GM21360 (cell line): ENCODE data around the gene PXMP2.
"Not testable (repeated sequence)": the region's sequence is repeated elsewhere in the genome, so short reads cannot be mapped to it uniquely, and the experiment has no call there.

Experiments
- ATAC-seq: cut with Tn5 transposase; IDR thresholded peaks from one replicate; pipeline ENCODE4 v1.9.1; 2021; ENCODE audit warnings: mild to moderate bottlenecking, moderate library complexity; ENCODE audit not compliant: unreplicated experiment

The PXMP2 gene

DNA sequence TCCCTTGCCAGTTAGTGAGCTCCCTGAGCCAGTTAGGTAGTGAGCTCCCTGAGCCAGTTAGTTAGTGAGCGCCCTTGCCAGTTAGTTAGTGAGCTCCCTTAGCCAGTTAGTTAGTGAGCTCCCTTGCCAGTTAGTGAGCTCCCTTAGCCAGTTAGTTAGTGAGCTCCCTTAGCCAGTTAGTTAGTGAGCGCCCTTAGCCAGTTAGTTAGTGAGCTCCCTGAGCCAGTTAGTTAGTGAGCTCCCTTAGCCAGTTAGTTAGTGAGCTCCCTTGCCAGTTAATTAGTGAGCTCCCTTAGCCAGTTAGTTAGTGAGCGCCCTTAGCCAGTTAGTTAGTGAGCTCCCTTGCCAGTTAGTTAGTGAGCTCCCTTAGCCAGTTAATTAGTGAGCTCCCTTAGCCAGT lies 4.6 kb downstream of the PXMP2 start:
- not testable (repeated sequence) for ATAC-seq

DNA sequence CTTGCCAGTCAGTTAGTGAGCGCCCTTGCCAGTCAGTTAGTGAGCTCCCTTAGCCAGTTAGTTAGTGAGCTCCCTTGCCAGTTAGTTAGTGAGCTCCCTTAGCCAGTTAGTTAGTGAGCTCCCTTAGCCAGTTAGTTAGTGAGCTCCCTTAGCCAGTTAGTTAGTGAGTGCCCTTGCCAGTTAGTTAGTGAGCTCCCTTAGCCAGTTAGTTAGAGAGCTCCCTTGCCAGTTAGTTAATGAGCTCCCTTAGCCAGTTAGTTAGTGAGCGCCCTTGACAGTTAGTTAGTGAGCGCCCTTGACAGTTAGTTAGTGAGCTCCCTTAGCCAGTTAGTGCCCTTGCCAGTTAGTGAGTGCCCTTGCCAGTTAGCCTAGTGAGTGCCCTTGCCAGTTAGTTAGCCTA lies 7.5 kb downstream of the PXMP2 start:
- ATAC-seq, result not testable (repeated sequence)

DNA sequence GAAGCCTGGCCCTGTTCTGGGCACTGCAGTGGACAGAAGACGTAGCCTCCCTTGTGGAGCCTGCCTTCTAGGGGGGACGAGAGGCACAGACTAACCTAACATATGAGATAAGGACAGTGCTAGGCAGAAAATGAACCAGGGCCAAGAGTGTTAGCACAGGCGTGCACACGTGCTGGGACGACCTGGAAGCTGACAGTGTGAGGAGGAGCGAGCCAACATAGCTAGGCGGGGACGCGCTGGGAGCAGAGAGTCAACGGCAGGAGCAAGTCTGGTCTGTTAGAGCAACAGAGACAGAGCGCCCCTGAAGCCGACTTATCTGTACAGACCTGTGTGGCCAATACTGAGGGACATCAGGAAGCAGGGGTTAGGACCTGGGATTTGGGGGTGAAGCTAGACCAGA lies 8.0 kb downstream of the PXMP2 start:
- no peak for ATAC-seq

DNA sequence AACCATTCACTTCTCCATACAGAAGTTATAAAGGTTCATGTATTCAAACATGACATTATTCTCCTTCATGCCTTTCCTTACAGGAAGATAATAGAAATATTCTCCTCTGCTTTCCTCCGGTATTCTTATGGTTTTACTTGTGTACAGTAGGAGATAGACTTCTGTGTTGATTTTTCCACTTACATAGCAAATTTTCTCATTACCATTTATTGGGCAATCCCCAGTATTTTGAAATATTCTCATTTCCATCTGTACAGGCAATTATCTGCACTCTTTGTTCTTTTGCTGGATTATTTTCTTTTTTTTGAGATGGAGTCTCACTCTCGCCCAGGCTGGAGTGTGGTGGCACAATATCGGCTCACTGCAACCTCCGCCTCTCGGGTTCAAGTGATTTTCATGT lies 11.0 kb downstream of the PXMP2 start:
- ATAC-seq, result no peak

DNA sequence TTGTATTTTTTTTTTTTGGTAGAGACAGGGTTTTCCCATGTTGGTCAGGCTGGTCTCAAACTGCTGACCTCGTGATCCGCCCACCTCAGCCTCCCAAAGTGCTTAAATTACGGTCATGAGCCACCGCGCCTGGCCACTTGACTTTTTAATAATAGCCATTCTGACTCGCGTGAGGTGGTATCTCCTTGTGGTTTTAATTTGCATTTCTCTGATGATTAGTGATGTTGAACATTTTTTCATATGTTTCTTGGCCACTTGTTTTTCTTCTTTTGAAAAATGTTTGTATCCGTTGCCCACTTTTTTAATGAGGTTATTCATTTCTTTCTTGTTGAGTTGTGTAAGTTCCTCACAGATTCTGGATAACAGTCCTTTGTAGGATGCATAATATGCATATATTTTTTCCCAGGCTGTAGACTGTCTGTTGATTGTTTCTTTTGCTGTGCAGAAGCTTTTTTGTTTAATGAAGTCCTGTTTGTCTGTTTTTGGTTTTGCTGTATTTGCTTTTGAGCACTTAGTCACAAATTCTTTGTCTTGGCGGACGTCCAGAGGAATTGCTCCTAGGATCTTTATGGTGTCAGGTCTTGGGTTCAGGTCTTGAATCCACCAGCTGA lies 12.9 kb downstream of the PXMP2 start:
- ATAC-seq, result no peak

DNA sequence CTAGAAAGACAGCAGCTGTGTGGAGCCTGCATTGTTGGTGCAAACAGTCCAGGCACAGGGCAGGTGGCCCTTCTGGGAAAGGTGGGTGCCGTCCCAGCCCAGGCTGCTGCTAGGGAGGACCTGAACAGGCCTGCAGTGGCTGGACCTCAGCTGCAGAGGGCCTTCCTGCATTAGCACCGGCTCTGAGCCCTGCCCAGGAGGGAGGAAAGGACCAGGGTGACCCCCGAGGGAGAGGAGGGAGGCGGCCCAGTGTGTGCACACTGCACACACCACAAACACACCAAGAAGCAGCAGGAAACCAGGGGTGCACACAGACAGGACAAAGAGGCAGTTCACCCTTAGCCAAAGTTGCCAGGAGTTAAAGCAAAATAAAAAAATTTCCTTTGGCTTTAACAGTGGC lies 15.3 kb downstream of the PXMP2 start:
- no peak for ATAC-seq

DNA sequence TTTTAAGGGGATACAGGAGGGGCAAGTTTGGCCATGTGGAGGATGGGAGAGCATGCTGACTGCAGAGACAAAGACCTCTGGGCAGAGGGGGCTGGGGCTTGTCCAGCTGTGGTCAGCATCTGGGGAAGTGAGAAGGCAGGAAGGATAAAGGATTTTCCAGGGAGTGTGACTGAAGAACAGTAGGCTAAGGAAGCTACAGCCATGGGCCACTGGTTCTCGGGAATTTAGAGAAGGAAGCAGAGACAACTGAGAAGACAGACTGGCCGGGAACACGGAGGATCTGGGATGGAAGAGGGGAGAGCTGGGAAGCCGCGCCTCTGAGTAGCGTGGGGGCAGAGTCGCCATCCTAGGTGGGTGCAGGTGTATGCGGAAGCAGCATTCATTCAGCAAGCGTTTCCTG lies 16.3 kb downstream of the PXMP2 start:
- no peak for ATAC-seq

DNA sequence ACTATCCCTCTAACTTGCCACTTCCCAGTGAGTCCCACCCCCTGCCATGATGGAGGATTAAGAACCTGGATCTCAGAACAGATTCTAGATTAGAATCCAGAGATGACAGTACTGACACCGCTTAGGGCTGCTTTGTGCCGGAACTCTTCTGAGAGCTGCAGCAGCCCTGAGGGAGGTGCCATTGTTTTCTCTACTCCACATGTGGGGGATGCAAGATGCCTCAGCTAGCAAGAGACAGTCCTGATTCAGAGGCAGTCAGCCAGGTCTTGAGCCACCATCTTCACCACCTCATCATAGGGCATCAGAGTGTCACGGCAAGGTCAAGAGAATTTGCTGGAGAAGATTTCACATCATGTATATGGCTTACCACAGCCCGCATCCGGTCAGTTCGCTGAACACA lies 19.9 kb downstream of the PXMP2 start:
- no peak for ATAC-seq

DNA sequence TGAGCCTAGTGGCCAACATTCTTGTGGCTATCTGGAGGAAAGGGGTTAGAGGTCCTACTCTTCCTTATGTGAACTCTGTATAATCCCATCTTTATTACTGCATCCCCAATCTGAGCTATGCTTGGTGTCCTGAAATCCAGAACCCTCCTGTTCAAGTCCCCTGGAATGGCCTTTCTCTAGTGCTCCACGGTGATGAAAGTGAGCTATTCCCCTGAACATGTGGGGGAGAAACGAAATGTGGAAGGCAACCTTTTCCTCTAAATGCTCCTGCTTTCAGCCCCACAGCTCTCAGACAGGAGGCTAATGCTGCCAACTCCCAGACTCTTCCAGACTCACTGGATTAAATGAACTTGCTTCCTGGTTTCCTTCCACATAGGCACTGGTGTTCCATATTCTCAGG lies 20.8 kb downstream of the PXMP2 start:
- no peak for ATAC-seq

DNA sequence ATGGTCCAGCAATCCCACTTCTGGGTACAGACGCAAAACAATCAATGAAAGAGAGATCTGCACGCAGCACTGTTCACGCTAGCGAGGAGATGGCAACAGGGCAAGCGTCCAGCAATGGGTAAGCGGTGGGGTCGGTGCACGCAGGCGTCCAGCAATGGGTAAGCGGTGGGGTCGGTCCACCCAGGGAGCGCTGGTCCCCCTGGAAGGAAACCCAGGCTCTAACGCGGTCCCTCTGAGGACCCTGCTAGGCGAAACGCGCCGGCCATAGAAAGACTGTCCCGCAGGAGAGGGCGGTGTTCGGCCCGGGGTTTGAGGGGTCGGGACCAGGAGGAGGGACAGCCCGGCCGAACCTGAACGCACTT lies 22.6 kb downstream of the PXMP2 start:
- ATAC-seq, result peak; percentile 21

DNA sequence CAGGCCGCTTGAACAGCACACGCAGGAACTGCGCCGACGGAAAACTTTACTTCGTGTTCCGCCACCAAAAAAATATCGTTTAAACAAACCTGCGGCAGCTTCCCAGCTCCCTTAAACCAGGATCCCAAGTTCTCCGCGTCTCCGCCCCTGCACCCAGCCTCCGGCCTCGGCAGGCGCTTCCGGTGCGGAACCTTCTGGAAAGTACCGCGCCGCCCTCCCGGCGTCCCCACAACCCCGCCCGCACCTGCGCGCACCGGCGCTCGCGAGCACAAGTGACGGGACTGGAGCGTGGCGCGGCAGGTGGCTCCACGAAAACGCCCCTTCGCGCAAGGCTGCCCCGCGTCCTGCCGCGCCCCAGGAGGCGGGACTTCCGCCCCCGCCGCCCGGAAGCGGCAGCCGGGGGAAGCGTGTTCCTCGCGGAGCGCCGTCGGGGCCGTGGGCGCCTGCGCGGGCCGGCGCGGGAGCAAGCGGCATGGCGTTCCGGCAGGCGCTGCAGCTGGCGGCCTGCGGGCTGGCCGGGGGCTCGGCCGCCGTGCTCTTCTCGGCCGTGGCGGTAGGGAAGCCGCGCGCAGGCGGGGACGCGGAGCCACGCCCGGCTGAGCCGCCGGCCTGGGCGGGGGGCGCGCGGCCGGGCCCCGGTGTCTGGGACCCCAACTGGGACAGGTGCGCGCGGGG lies 23.2 kb downstream of the PXMP2 start, which contains the start of gene PGAM5:
Gene PGAM5, plus strand, starts transcription at position 438 of the 675 bp plus-strand sequence. Its CDS starts 35 bp downstream, at position 473.
- ATAC-seq, result peak; percentile 92

DNA sequence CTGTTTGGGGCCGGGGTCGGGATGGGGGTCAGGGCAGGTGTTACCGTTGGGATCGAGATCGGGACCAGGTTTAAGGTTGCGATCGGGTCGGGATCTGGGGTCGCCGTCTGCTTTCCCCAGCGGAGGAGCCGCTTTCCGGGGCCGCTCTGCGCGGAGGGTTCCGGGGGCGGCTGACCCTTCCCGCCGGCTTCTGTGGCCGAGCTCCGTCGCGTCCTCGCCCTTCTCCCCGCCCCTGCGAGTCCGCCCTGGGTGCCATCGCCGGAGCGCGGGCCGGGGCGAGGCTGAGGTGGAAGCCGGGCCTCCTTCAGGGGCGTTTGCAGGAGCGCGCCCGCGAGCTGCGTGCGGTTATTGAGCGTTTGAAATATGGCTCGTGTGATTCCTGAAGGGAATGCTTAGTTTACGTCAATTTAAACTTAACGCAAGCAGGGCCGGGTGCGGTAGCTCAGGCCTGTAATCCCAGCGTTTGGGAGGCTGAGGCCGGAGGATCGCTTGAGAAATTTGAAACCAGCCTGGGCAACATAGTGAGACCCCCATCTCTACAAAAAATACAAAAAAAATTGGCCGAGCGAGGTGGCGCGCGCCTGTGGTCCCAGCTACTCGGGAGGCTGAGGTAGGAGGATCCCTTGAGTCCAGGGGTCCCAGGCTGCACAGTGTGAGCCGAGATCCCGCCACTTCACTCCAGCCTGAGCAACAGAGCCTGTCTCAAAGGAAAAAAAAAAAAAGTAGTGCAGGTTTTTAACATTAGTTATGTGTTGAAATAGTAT lies 23.9 kb downstream of the PXMP2 start:
- peak; percentile 2 for ATAC-seq

DNA sequence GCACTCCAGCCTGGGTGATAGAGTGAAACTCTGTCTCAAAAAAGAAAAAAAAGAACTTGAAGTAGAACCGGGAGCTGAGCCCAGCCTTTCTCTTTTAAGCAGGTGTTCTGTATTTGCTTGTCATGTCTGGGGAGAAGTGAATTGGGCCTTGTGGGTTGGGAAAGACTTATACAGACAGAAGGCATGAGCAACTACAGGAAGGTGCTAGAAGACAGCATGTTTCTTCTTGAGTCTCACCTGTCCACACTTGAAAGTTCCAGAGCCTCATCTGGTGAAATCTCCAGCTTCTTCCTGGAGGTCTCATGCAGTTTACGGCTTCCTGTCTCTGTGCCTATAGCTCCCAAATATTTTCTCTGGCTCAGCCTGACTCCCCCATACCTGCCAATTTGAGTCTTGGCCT lies 25.7 kb downstream of the PXMP2 start:
- no peak for ATAC-seq

DNA sequence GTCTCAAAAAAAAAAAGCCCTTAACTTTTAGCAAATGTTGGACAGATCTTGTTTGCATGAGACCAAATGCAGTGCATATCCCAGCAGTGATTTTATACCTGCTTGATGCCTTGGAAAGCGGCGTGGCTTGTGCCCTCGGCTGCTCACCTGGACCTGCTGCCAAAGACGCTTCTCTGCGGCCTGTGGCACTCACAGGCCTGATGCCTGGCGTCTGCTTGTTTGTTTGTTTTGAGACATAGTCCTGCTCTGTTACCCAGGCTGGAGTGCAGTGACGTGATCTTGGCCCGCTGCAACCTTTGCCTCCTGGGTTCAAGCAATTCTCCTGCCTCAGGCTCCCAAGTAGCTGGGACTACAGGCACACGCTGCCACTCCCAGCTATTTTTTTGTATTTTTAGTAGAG lies 28.5 kb downstream of the PXMP2 start:
- ATAC-seq, result no peak

DNA sequence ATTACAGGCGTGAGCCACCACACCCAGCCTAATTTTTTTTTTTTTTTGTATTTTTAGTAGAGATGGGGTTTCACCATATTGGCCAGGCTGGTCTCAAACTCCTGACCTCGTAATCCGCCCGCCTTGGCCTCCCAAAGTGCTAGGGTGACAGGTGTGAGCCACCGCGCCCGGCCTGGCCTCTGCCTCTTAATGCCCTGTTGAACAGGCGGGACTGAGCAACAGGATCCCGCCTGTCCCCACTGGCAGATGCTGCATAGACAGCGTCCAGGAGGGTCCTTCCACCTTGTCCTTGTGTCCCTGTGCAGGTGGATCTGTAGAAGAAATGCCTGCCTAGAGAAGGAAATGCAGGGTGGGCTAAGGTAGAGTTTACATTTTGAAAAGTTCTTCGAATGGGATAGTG lies 29.0 kb downstream of the PXMP2 start:
- no peak for ATAC-seq

DNA sequence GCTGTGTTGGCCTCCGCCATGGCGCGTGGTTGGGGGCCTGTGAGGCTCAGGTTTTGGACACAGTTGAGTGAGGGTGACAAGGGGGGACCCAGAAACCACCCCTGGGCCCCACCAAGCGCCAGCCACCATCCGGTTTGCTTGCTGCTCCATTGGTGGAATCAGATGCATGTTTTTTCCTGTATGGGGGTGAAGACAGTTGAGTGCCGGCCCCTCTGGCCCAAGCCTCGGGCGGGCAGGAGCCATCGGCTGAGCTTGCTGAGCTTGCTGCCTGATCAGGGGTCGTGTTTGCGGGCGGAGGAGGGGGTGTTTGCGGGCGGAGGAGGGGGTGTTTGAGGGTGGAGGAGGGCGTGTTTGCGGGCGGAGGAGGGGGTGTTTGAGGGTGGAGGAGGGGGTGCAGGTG lies 29.6 kb downstream of the PXMP2 start:
- no peak for ATAC-seq

DNA sequence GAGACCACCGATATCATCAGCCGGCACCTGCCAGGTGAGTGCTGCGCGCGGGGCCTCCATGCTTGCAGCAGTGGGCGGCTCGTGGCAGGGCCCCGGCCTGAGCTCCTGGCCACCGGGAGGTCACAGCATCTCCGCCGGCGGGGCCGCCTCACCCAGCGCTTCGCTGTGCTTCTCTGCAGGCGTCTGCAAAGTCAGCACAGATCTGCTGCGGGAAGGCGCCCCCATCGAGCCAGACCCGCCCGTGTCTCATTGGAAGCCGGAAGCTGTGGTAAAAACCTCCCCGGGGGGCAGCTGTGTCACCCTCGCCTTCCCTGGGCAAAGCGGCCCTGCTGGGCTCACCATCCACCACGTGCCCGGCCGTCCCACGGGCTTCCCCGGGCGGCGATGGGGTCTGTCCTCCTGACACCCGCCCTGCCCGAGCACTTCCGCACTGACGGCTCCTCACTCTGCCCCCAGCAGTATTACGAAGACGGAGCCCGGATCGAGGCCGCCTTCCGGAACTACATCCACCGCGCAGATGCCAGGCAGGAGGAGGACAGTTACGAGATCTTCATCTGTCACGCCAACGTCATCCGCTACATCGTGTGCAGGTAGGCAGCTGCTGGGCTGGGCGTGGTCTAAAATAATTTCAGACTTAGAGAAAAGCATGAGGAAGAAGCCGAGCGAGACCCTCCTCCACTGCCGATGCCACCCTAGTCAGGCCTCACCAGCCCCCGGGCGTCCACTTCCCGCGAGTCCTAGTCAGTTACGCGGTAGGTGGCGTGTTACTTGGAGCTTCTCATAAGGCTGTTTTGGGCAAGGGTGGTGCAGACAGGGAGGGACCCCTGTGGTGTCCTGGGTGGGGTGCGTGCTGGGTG lies 30.4 kb downstream of the PXMP2 start:
- ATAC-seq, result no peak

DNA sequence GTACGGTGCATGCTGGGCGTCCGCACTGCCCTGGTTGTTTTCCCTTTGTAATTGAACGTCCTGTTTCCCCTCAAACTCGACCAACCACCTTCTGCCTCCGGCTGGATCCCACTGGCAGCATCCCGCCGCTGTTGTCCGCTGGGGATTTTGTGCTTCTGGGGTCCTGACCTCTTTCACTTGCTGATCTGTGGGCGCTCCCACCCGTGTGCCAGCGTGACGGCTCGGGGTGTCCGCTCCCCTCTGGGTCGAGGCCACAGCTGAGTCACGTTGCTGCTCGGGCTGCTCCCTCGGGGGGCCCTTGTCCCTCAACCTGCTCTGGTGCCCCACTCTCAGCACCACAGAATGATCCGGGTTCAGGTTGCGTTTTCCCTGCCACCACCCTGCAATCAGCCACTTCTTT lies 31.3 kb downstream of the PXMP2 start:
- ATAC-seq, result no peak

DNA sequence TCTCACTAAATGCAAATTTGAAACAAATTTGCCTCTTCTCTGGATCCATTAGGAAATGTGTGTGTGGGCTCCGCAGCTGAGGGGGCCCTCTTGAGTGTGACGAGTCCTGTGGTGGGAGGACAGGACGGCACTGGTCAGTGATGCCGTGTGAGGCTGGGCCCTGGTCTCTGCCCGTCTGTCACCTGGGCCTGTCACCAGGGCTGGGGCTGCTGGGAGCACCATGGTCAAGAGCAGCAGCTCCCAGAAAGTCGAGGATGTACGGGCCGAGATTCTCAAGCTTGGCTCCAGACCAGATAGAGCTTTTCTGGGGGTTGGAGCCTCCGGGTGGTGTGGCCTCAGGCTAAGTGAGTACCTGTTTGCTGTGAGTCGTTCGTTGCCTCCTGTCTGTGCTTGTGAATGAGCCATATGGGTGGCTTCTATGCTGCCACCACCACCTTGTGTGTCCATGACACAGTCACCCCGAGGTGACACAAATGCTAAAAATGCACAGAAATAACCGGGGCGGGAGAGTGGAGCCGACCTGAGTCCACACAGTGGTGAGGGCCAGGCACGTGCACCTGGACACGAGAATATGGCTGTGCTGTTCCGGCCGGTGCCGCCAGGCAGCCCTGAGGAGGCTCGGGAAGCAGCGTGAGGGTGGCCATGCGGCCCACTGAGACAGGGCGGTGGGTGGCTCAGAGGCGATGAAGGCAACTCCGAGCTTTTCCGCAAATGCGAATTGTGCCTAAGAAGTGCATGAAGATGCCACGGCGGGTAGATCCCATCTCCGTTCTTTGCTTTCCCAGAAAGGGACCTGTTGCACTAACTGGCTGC lies 32.0 kb downstream of the PXMP2 start:
- ATAC-seq, result no peak

DNA sequence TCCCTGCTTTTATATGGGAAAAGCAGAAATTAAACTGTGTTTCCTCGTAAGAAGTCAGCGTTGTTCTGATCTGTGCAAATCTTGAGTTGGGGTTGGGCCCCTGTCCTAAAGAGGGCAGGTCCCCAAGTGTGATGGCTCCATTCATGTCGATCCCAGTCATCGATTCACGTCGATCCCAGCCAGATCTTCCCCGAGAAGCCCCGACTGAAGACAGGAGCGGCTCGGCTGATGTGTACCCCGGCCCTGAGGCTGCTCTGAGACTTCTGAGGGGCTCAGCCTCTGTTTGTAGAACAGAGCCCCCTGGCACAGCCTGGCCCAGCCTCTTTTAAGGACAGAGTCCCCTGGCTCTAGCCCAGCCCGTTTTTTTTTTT lies 32.6 kb downstream of the PXMP2 start:
- no peak for ATAC-seq
